HEK293 (cell line): ENCODE results near the gene METTL25B.

Experiments
- IKZF3 ChIP-seq: fragments of 450-650 bp; IDR thresholded peaks from 2 replicates; pipeline ENCODE4 v1.5.0; 2018; ENCODE audit warnings: missing biosample characterization, mild to moderate bottlenecking, missing genetic modification characterization, moderate library complexity
- MEIS1 ChIP-seq: sonication (generic); formaldehyde crosslinking; IDR thresholded peaks from 2 replicates; pipeline ENCODE4 v1.8.1; 2022; ENCODE audit warnings: missing genetic modification reagents, mild to moderate bottlenecking, borderline replicate concordance
- SALL2 ChIP-seq: fragments of 450-650 bp; formaldehyde crosslinking; IDR thresholded peaks from 2 replicates; pipeline ENCODE4 v1.5.0; 2017; ENCODE audit warnings: missing biosample characterization, mild to moderate bottlenecking, missing genetic modification characterization, borderline replicate concordance
- SP3 ChIP-seq: fragments of 450-650 bp; formaldehyde crosslinking; IDR thresholded peaks from 2 replicates; pipeline ENCODE4 v1.5.1; 2016; ENCODE audit warnings: missing biosample characterization, missing genetic modification characterization
- ZBTB11 ChIP-seq: fragments of 450-650 bp; formaldehyde crosslinking; conservative IDR thresholded peaks from 2 replicates; pipeline ENCODE4 v1.5.1; 2016; ENCODE audit warnings: low read depth, missing biosample characterization, missing genetic modification characterization
- ZBTB21 ChIP-seq: fragments of 450-650 bp; formaldehyde crosslinking; IDR thresholded peaks from 2 replicates; pipeline ENCODE4 v1.5.1; 2017; ENCODE audit warnings: missing biosample characterization, missing genetic modification characterization
- ZFP69B ChIP-seq: fragments of 450-650 bp; formaldehyde crosslinking; IDR thresholded peaks from 2 replicates; pipeline ENCODE4 v1.5.1; 2016; ENCODE audit warnings: missing biosample characterization, missing genetic modification characterization
- ZIC2 ChIP-seq: fragments of 450-650 bp; formaldehyde crosslinking; IDR thresholded peaks from 2 replicates; pipeline ENCODE4 v1.5.1; 2016; ENCODE audit warnings: missing biosample characterization, missing genetic modification characterization
- ZNF10 ChIP-seq: fragments of 450-650 bp; formaldehyde crosslinking; IDR thresholded peaks from 2 replicates; pipeline ENCODE4 v1.5.1; 2017; ENCODE audit warnings: missing biosample characterization, missing genetic modification characterization
- ZNF132 ChIP-seq: fragments of 450-650 bp; formaldehyde crosslinking; IDR thresholded peaks from 2 replicates; pipeline ENCODE4 v1.5.1; 2017; ENCODE audit warnings: missing biosample characterization, missing genetic modification characterization, borderline replicate concordance
- ZNF146 ChIP-seq: fragments of 450-650 bp; formaldehyde crosslinking; IDR thresholded peaks from 2 replicates; pipeline ENCODE4 v1.5.1; 2016; ENCODE audit warnings: missing biosample characterization, missing genetic modification characterization
- ZNF221 ChIP-seq: fragments of 450-650 bp; formaldehyde crosslinking; IDR thresholded peaks from 2 replicates; pipeline ENCODE4 v1.5.1; 2017; ENCODE audit warnings: missing biosample characterization, missing genetic modification characterization, borderline replicate concordance
- ZNF26 ChIP-seq: fragments of 450-650 bp; formaldehyde crosslinking; IDR thresholded peaks from 2 replicates; pipeline ENCODE4 v1.5.1; 2016; ENCODE audit warnings: missing biosample characterization, missing genetic modification characterization
- ZNF311 ChIP-seq: fragments of 450-650 bp; formaldehyde crosslinking; IDR thresholded peaks from 2 replicates; pipeline ENCODE4 v1.5.1; 2017; ENCODE audit warnings: missing biosample characterization, missing genetic modification characterization, borderline replicate concordance
- ZNF433 ChIP-seq: fragments of 450-650 bp; formaldehyde crosslinking; IDR thresholded peaks from 2 replicates; pipeline ENCODE4 v1.5.1; 2016; ENCODE audit warnings: missing biosample characterization, missing genetic modification characterization, low read depth
- ZNF449 ChIP-seq: fragments of 450-650 bp; formaldehyde crosslinking; IDR thresholded peaks from 2 replicates; pipeline ENCODE4 v1.5.1; 2017; ENCODE audit warnings: missing biosample characterization, mild to moderate bottlenecking, missing genetic modification characterization, moderate library complexity
- ZNF513 ChIP-seq: fragments of 450-650 bp; IDR thresholded peaks from 2 replicates; pipeline ENCODE4 v1.5.1; 2018; ENCODE audit warnings: missing biosample characterization, missing genetic modification characterization
- ZNF530 ChIP-seq: fragments of 450-650 bp; formaldehyde crosslinking; IDR thresholded peaks from 2 replicates; pipeline ENCODE4 v1.5.1; 2016; ENCODE audit warnings: low read depth, missing biosample characterization, missing genetic modification characterization
- ZNF596 ChIP-seq: fragments of 450-650 bp; IDR thresholded peaks from 2 replicates; pipeline ENCODE4 v1.5.0; 2018; ENCODE audit warnings: missing biosample characterization, mild to moderate bottlenecking, missing genetic modification characterization, moderate library complexity
- ZNF600 ChIP-seq: fragments of 450-650 bp; formaldehyde crosslinking; IDR thresholded peaks from 2 replicates; pipeline ENCODE4 v1.5.1; 2016; ENCODE audit warnings: missing biosample characterization, missing genetic modification characterization
- ZNF610 ChIP-seq: fragments of 450-650 bp; formaldehyde crosslinking; IDR thresholded peaks from 2 replicates; pipeline ENCODE4 v1.5.1; 2016; ENCODE audit warnings: missing biosample characterization, missing genetic modification characterization, borderline replicate concordance
- ZNF645 ChIP-seq: fragments of 450-650 bp; formaldehyde crosslinking; IDR thresholded peaks from 2 replicates; pipeline ENCODE4; 2016; ENCODE audit warnings: missing biosample characterization, missing genetic modification characterization
- ZNF658 ChIP-seq: fragments of 450-650 bp; formaldehyde crosslinking; IDR thresholded peaks from 2 replicates; pipeline ENCODE4; 2016; ENCODE audit warnings: missing biosample characterization, missing genetic modification characterization
- ZNF670 ChIP-seq: fragments of 450-650 bp; formaldehyde crosslinking; IDR thresholded peaks from 2 replicates; pipeline ENCODE4 v1.5.1; 2016; ENCODE audit warnings: missing biosample characterization, missing genetic modification characterization, low read depth
- ZNF677 ChIP-seq: fragments of 450-650 bp; IDR thresholded peaks from 2 replicates; pipeline ENCODE4 v1.5.0; 2018; ENCODE audit warnings: missing biosample characterization, mild to moderate bottlenecking, missing genetic modification characterization, moderate library complexity
- ZNF747 ChIP-seq: fragments of 450-650 bp; formaldehyde crosslinking; IDR thresholded peaks from 2 replicates; pipeline ENCODE4 v1.5.1; 2016; ENCODE audit warnings: missing biosample characterization, missing genetic modification characterization
- ZNF76 ChIP-seq: fragments of 450-650 bp; formaldehyde crosslinking; IDR thresholded peaks from 2 replicates; pipeline ENCODE4; 2016; ENCODE audit warnings: low read depth, missing biosample characterization, missing genetic modification characterization, borderline replicate concordance
- ZSCAN18 ChIP-seq: fragments of 450-650 bp; formaldehyde crosslinking; IDR thresholded peaks from 2 replicates; pipeline ENCODE4 v1.5.1; 2016; ENCODE audit warnings: missing biosample characterization, missing genetic modification characterization

The METTL25B gene

GRCh38 chr1:156767101-156767878 is 39.0 kb downstream of the METTL25B start, which contains the start of gene PRCC (continued):
- TF ChIP-seq ZNF449 (tag by site-specific recombination): peak; percentile 66; the same call in 1 of the 2 replicates
- no peak for TF ChIP-seq ZNF670 (tag by site-specific recombination)
- TF ChIP-seq ZNF221 (tag by site-specific recombination): no peak
- TF ChIP-seq MEIS1: no peak
- TF ChIP-seq ZNF677 (tag by site-specific recombination): 0 out of 2 replicates have a peak, but pooled peaks have one; percentile 29
- TF ChIP-seq ZNF658: no peak
- TF ChIP-seq ZFP69B (tag by site-specific recombination): peak; percentile 80; the same call in 1 of the 2 replicates
- 0 out of 2 replicates have a peak, but pooled peaks have one; percentile 36 for TF ChIP-seq ZNF610 (tag by site-specific recombination)
- TF ChIP-seq ZNF513 (tag by site-specific recombination): peak; percentile 44; the same call in 1 of the 2 replicates
- peak; percentile 49 for TF ChIP-seq ZNF10 (tag by site-specific recombination)
- TF ChIP-seq ZBTB21 (tag by site-specific recombination): 0 out of 2 replicates have a peak, but pooled peaks have one; percentile 16
- peak; percentile 100 for TF ChIP-seq ZNF76
- no peak for TF ChIP-seq ZNF132
- peak; percentile 44; the same call in 1 of the 2 replicates for TF ChIP-seq ZNF600 (tag by site-specific recombination)
- TF ChIP-seq ZIC2 (tag by site-specific recombination): no peak
- TF ChIP-seq ZNF645 (tag by site-specific recombination): peak; percentile 73; the same call in 1 of the 2 replicates
- 0 out of 2 replicates have a peak, but pooled peaks have one; percentile 17 for TF ChIP-seq ZNF596 (tag by site-specific recombination)
- no peak for TF ChIP-seq ZNF311 (tag by site-specific recombination)
- no peak for TF ChIP-seq ZNF26
- TF ChIP-seq ZNF747 (tag by site-specific recombination): no peak
- peak; percentile 73 for TF ChIP-seq ZBTB11 (tag by site-specific recombination)
- TF ChIP-seq ZSCAN18: 0 out of 2 replicates have a peak, but pooled peaks have one; percentile 65
- no peak for TF ChIP-seq ZNF433 (tag by site-specific recombination)
- TF ChIP-seq ZNF146: peak; percentile 64
- peak; percentile 96 for TF ChIP-seq IKZF3 (tag by site-specific recombination)
- no peak for TF ChIP-seq ZNF530 (tag by site-specific recombination)
- peak; percentile 98 for TF ChIP-seq SP3 (tag by site-specific recombination)
- TF ChIP-seq SALL2 (tag by site-specific recombination): no peak
